NCI-H510A (cell line): Measurements from ENCODE around the gene ZG16B.

Experiments used
- DNase-seq: peaks from one replicate; lab custom pipeline; 2025; lab: John Stamatoyannopoulos, UW

ZG16B gene

GRCh38 chr16:2867987-2868789 lies 38.1 kb downstream of the ZG16B start:
- no peak for DNase-seq

- no peak for DNase-seq
Observed at GRCh38 chr16:2871926-2872325, 41.8 kb downstream of the ZG16B start.

GRCh38 chr16:2874032-2874911 lies 44.2 kb downstream of the ZG16B start:
- no peak for DNase-seq

- no peak for DNase-seq
Observed at GRCh38 chr16:2874912-2875362, 44.8 kb downstream of the ZG16B start.

- DNase-seq, result no peak
Observed at GRCh38 chr16:2879854-2880508, 49.9 kb downstream of the ZG16B start.
